MM.1S (cell line): ENCODE results near the gene L3MBTL3.

Experiments used
- CTCF ChIP-seq: fragments of 300-600 bp; sonication (generic); IDR thresholded peaks from 2 replicates; pipeline ENCODE4 v1.5.1; 2016; ENCODE audit warnings: antibody characterized with exemption, low read length, mixed read lengths
- EZH2 ChIP-seq: fragments of 300-600 bp; sonication (generic); optimal IDR thresholded peaks from 2 replicates; pipeline ENCODE3; 2017; ENCODE audit warnings: low read depth, mild to moderate bottlenecking, antibody characterized with exemption, low read length, mixed read lengths

- TF ChIP-seq CTCF (no peak), EZH2 (no peak)
Measured at GRCh38 chr6:130057495-130057894, 39.1 kb downstream of the L3MBTL3 start.
